Measurements from ENCODE around the gene ILKAP.

- no peak for TF ChIP-seq CTCF (IDR thresholded peaks at IDR 0.05)
- no peak for TF ChIP-seq POLR2A (IDR thresholded peaks at IDR 0.05)
Measured at GRCh38 chr2:238154570-238154969, 48.9 kb downstream of the ILKAP start.
